Ovary (tissue), 9 donors: Measurements from ENCODE around the gene COA3. TPM values are rescaled to one million over a fixed set of nuclear protein-coding genes. Genes with fewer than 3 reads are reported as not detected.
A peak's percentile ranks its signal among the peaks of the same experiment; 100 is the strongest.

Experiments used
- DNase-seq, 5 donors: peaks; one replicate each; pipeline ENCODE4 v3.0.0-alpha.2; 2019 to 2020
- H3K27ac ChIP-seq, 2 donors: fragments of 200-600 bp; one replicate each; pipeline versions ENCODE4 v1.5.1 to v1.8.0; 2019 to 2022
- H3K27me3 ChIP-seq: fragments of 200-600 bp; one replicate; pipeline ENCODE4 v1.8.0; 2022
- H3K36me3 ChIP-seq: fragments of 200-600 bp; sonication (generic); one replicate; pipeline ENCODE4 v1.5.1; 2019
- H3K4me1 ChIP-seq: one replicate; pipeline ENCODE4 v1.8.1; 2013; ENCODE audit warnings: mild to moderate bottlenecking, moderate library complexity; ENCODE audit not compliant: insufficient read depth
- H3K4me3 ChIP-seq: fragments of 200-600 bp; sonication (generic); one replicate; pipeline ENCODE4 v1.5.1; 2017
- H3K9me3 ChIP-seq, 2 donors: fragments of 200-600 bp in 1 of 2; sonication (generic) in 1 of 2; one replicate each; pipeline versions ENCODE4 v1.5.1 to v1.8.1; 2013 to 2019; ENCODE audit warnings: mild to moderate bottlenecking in 1 of 2, moderate library complexity in 1 of 2
- CTCF ChIP-seq, 3 donors: fragments of 450-650 bp in 2 of 3; fragments of 200-600 bp in 1 of 3; IDR thresholded peaks; one replicate each; pipeline versions ENCODE4 v1.5.1 to v1.8.0; 2016 to 2022; ENCODE audit warnings: antibody characterized with exemption in 3 of 3, mild to moderate bottlenecking in 1 of 3
- EP300 ChIP-seq: sonication (generic); formaldehyde crosslinking; IDR thresholded peaks from one replicate; pipeline ENCODE4 v1.6.1; 2017; ENCODE audit warnings: antibody characterized with exemption
- POLR2A ChIP-seq: fragments of 450-650 bp; IDR thresholded peaks from one replicate; pipeline ENCODE4 v1.6.1; 2017; ENCODE audit warnings: antibody characterized with exemption, mild to moderate bottlenecking, moderate library complexity
- WGBS, 3 donors: extraction: QIAGEN DNeasy Blood & Tissue Kit in 1 of 3; methylation state at CpG; one replicate each; pipeline versions ENCODE4 v1.1.5 to v1.1.7; 2013 to 2017; 5-methylcytosine and 5-hydroxymethylcytosine counted together
- intact Hi-C, 4 donors: fragments of 100-400 bp; cut with DNase I; formaldehyde crosslinking; loops; one replicate each; pipeline versions ENCODE4 v1.11.0 to v1.15.1; 2022 to 2023
- polyA plus RNA-seq, 2 donors: library from polyadenylated mRNA; stranded (reverse); fragments of 200-250 nt in 1 of 2; fragments of 350-450 nt in 1 of 2; fragmentation: Illumina TruSeq in 1 of 2; extraction: RNeasy Lipid Tissue Mini Kit (QIAGEN cat#74804) in 1 of 2; gene quantifications; one replicate each; pipeline ENCODE4 v1.2.3, GENCODE V29; 2013 to 2014
- total RNA-seq, 7 donors: library from RNA; depleted of rRNA in 2 of 7; stranded (reverse); fragments of >200 nt in 2 of 7; fragmentation: NEBNext Ultra II Directional in 3 of 7; extraction: Animal tissue kit (Norgen Biotek cat#: 25700) in 3 of 7; gene quantifications; one replicate each; pipeline versions ENCODE4 v1.1.0 to v1.2.4, GENCODE V29; 2016 to 2023
- donor health status: DM: no; HTN: no; CAD: no; lungs with moderate emphysema.
- donor health status: DM: no; HTN: no; CAD: no.
- donor health status: Bipolar disorder and iron deficiency.
- donor health status: DM: yes; HTN: yes; CAD: no.
- donor health status: DM: no; HTN: no; CAD: no.
- donor health status: DM: yes; HTN: yes; CAD: no.

Gene COA3
- total and polyA plus RNA-seq, 9 donors: 49.1 to 80.0 (median 64.0) TPM

GRCh38 chr17:42843358-42843934, 44.9 kb upstream of the COA3 start:
- H3K36me3 ChIP-seq: no peaks in the 10 kb centered on the region
- TF ChIP-seq EP300 (no peak), POLR2A (no peak), CTCF (IDR thresholded peaks at IDR 0.05) (peak; percentile 64 to 88 (median 87))
- no peak overlapping the region for H3K27ac ChIP-seq
- DNase-seq: peak in 1 of 5 donors; percentile 47
- no peaks in the 10 kb centered on the region for H3K4me1 ChIP-seq
- no peaks in the 10 kb centered on the region for H3K27me3 ChIP-seq
- intact Hi-C loops: loop anchor here in 2 of 4 donors (5.0 to 10.0 kb wide), 2 partner anchors 94 to 151 kb away; partner anchors contain the start of gene RPL27 (in 1 of the 2)
- H3K4me3 ChIP-seq: no peak overlapping the region
- WGBS, 3 donors: 32 to 37% (median 36%) methylated on average over 6 of the region's 6 CpGs
- H3K9me3 ChIP-seq: no peaks in the 10 kb centered on the region

GRCh38 chr17:42841975-42842685, 43.6 kb upstream of the COA3 start:
- no peaks in the 10 kb centered on the region for H3K36me3 ChIP-seq
- H3K27me3 ChIP-seq: no peaks in the 10 kb centered on the region
- H3K27ac ChIP-seq: no peak overlapping the region
- DNase-seq: no peak
- no peak overlapping the region for H3K4me3 ChIP-seq
- H3K9me3 ChIP-seq: no peaks in the 10 kb centered on the region
- intact Hi-C loops: loop anchor here in 2 of 4 donors (5.0 to 10.0 kb wide), 2 partner anchors 95 to 153 kb away; partner anchors contain the start of gene RPL27 (in 1 of the 2)
- TF ChIP-seq EP300 (no peak), POLR2A (no peak), CTCF (IDR thresholded peaks at IDR 0.05) (no peak)
- no peaks in the 10 kb centered on the region for H3K4me1 ChIP-seq
- 37 to 50% (median 39%) methylated on average over 11 of the region's 11 CpGs for WGBS, 3 donors

GRCh38 chr17:42835732-42836131, 37.2 kb upstream of the COA3 start:
- Histone ChIP-seq H3K27me3 (no peaks in the 10 kb centered on the region), H3K4me3 (no peak overlapping the region), H3K27ac (no peak overlapping the region), H3K4me1 (no peaks in the 10 kb centered on the region), H3K9me3 (no peaks in the 10 kb centered on the region), H3K36me3 (no peaks in the 10 kb centered on the region)
- WGBS, 3 donors: 92 to 95% (median 94%) methylated on average over 6 of the region's 6 CpGs
- TF ChIP-seq POLR2A (no peak), CTCF (IDR thresholded peaks at IDR 0.05) (no peak), EP300 (no peak)
- intact Hi-C loops: no loop called here
- DNase-seq: no peak

- H3K36me3 ChIP-seq: no peaks in the 10 kb centered on the region
- DNase-seq: no peak
- intact Hi-C loops: no loop called here
- peak overlapping the region; percentile 74 for H3K4me3 ChIP-seq
- 5 to 7% (median 5%) methylated on average over 17 to 18 of the region's 18 CpGs for WGBS, 3 donors
- TF ChIP-seq POLR2A: no peak
- no peak for TF ChIP-seq CTCF (IDR thresholded peaks at IDR 0.05)
- no peak for TF ChIP-seq EP300
- no peaks in the 10 kb centered on the region for H3K27me3 ChIP-seq
- H3K27ac ChIP-seq: peak overlapping the region; percentile 56 to 82
- H3K9me3 ChIP-seq: no peaks in the 10 kb centered on the region
- H3K4me1 ChIP-seq: no peaks in the 10 kb centered on the region
Observed at GRCh38 chr17:42833767-42834422, 35.4 kb upstream of the COA3 start.
